ENCODE results near the gene POU3F3.

Gene POU3F3

DNA sequence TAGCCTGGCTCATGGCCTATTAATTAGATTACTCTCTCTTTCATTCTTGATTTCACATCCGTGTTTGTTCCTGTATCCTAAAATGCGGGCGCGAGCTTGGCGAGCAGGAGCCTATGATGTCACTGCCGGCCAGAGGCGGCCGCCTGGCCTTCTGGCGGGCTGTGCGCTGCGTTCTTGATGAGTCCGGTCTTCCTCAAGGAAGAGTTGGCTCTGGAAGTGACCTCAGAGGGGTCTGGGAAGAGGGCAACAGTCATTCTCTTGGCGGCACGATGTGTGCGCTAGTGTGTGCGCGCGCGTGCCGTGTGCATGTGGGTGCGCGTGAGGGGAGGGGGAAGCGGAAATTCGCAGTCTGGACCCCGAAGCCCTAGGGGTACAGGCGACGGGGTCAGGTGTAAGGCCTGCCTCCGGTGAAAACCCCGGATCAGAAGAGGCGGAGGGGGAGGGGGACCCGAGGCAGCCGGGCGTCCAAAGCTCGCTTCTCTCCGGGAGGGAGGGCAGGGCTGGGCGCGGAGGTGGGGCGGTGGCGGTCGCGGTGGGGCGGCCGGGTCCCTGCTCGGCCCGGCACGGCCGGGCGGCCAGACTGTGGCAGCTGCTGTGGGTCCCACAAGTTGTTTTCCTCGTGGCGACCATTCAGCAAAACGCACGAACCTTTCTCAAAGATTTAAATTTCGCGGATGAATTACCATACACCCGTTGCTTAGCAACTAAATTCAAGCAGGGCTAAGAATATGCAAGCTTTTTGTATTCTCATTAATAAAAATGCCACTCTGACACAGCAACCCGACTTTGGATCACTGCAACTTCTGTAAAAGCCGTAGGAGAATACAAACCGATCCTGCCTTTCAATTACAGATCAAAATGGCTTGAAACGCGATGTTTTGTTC, 8.4 kb downstream of the POU3F3 start:
- no peak for DNase-seq

DNA sequence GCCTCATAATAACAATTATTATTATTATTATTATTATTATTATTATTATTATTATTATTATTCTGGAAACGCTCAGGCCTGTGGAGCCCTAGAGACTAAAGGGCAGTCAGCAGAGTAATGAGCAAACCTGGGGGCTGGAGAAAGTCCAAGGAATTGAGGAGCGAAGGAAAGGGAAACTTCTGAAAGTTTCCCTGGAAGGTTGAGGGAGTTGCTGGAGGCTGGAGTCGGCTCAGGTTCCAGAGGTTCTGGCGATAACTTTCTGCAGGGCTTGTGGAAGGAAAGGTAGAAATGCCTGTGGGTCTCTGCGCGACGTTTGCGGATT, 9.2 kb downstream of the POU3F3 start:
- DNase-seq = no peak

DNA sequence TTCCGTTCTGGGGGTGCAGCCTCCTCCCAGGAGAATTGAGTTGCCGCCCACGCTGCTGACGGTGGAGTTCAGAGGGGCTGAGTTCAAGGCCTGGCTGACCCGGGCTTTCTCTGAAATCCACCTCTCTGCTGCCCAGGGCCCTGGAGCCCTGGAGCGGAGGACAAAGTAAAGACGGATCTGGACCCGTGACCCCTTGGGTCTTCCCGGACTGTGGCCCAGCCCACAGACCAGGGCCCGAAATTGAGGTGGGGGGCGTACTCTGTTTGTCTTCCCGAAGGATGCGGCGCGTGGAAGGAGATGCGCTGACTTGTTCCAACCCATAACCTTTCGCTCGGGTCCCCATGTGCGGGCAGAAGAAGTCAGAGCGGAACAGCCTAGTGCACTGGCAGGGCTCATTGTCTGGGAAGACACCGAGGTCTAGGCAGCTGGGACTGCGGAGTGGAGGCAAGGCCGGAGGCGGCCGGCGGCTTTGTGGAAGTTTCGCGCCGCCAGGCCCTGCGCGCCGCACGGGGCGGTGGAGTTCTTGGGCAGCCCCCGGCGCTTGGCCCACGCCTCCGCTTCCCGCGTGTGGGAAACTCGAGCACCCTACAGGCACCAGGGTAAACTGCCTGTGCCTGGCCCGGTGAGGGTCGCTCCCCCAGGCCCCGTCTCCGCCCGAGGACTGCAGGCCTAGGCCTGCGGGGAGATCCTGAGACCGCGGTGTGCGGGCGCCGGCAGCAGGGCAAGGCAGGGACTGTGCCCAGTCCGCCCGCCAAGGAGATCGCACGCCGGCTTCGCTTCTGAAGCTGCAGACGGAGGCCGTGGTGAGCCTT, 9.8 kb downstream of the POU3F3 start:
- DNase-seq = no peak

DNA sequence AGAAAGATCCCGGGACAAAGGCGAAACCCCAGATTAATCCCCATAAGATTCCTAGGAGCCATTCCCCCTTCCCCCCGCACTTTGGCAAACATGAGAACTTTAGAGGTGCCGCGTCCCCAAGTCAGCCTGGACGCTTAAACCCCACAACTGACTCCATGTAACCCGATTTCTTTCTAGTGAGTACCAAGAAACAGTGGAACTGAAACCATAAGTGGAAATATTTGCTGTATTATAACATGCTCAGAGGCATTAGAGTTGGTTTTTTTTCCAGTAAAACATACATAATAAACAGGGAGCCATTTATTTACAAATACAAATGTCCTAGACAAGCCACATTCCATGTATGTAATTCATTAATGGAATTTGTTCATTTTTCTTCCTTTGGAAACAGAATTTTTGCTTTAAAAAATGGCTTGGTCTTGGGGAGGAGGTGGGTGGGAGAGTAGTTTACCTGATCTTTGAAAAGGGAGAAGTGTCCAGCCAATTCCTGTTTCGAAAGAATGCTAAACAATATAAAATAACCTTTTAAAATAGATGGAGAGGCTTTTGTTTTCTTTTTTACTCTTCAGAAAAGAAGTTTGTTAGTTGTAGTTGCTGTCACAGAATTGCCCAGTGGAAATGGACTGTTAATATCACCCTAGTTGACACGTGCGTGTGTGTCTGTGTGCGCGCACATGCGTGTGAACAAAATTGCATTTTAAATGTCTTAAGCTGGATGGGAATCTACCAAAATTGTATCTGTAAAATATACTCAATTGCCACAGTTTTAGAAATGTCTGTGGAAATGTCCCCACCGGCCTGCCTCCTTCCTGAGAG, 10.6 kb downstream of the POU3F3 start:
- no peak for DNase-seq

DNA sequence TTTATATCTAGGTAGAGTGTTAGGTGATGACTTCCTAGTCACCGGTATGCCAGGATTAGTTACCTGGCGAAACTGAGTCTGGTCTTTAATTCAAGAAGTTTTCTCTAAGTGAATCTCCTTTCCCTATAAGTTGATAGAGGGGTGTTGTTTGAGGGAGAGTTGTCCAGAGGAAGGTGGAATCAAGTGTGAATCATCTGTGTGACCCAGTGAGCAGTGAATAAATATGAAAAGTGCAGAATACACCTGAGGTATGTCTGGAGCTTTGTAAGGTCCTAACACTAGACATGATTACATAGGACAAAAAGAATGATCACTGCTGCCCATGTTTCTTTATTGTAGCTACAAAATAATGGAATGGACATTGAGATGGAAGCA, 11.2 kb downstream of the POU3F3 start:
- DNase-seq = no peak

DNA sequence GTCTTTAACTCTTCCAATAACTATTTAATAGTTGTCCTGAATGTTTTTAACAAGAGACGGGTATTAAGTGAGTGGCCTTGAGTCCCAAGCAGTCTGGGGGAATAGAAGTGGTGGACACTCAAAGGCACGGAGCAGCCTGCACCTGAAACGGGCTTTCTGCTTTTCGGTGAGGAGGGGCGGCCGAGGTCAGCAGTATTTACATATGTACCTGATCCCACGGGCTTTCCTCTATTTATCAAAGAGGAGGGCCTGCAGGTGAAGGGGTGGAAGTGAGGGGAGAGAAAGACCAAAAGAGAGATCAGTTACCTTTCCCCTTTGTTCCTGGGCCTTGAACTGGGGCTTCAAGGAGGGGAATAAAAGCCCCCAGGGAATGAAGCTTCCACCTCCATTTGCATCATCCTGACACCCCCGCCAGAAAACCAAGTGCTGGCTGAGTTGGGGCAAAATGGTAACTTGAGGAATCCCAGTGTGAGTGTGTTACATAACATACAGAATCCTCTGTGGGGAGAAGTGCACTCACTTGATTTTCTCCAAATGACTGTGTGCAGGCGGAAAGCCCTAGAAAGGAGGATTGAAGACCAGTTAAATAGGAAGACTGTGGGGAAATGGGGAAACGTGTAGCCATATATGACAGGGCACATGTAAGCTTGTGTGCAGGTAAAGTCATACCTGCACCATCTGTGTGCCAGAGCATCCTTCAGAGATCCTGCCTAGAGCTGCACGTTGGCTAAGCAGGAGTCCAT, 12.4 kb downstream of the POU3F3 start:
- DNase-seq = no peak

DNA sequence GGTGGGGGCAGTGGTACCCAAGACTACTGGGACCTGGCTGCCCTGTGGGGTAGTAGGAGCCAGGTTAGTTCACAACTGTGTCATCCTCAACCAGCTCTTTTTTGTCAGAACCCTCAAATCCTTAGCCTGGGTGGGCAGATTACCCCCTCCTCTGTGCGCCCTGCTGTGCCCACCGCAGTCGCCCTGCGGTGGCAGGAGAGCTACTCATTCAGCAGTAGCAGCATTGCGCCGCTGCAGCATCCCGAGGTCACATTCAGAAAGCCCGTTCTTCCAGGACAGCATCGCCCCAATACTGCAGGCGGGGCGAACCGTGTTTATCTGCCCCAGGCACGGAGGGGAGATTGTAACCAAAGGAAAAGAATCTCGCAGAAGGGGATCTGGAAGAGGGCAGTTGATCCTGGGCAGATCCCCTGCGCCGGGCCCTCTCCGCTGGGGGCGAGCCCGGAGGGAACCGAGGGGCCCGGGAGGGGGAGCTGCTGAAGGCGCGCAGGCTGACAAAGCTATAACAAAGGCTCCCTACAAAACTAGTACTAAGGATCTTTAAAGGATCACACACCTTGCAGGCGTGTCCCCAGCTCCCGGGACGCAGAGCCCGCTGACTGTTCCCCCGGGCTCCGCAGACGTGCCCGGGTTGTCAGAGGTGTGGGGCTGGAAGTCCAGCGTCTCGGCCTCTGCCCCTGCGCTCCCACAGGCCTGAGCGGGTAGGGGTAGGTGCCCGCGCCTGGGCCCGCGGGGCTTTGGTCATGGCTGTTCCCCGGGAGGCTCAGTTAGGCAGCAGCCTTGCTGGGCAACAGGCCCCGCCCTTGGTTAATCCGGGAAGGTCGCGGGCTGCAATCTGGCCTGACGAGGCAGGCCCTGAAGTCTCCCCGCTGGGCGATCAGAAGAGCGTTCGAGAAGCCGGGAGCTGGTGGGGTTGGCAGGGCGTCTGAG, 13.2 kb downstream of the POU3F3 start:
- no peak for DNase-seq

DNA sequence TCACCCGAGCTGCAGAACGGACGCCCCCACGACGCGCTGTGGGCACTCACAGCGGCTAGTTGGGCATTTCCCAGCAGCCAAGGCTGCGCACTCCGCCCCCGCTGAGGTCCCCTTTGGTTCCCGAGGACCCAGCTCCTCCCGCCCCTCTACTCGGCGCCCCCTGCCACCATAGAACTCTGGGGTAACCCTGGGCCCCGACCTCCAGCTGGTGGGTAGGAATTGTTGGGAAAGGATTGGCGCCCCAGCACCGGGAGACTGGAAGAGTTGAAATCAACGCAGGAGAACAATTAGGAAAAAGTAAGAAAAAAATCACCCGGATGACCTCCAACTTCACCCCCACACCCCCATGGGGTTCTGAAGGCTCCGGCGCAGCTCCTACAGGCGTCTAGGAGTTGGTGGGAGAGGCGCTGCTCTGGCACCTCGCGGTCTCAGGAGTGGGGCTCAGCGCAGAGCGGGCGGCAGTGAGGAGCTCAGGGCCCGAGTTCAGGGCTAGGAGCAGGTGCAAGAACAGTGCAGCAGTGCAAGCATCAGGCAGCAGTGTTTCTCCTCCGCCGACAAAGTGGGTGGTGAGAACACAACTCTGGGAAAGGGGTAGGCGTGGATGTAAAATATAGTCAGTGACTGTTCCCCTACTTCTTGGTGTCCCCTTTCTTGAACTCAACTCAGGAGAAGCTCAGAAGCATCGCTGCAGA, 14.0 kb downstream of the POU3F3 start:
- DNase-seq = no peak

DNA sequence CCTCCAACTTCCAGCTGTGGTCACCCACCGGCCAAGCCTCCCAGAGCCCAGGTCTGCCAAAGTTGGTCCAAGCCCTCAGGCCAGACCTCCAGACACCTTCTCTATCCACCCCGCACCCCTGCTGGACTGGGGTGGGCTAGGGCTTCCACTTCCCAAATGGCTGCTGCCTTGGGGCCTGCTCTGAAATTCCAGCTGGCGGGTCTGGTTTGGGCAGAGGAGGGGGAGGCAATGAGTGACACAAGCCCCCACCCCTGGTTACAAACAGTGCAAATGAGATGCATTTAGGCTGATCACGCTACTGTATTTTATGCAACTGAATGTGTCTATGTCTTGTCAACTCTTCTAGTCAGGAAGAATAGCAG, 14.6 kb downstream of the POU3F3 start:
- no peak for DNase-seq

DNA sequence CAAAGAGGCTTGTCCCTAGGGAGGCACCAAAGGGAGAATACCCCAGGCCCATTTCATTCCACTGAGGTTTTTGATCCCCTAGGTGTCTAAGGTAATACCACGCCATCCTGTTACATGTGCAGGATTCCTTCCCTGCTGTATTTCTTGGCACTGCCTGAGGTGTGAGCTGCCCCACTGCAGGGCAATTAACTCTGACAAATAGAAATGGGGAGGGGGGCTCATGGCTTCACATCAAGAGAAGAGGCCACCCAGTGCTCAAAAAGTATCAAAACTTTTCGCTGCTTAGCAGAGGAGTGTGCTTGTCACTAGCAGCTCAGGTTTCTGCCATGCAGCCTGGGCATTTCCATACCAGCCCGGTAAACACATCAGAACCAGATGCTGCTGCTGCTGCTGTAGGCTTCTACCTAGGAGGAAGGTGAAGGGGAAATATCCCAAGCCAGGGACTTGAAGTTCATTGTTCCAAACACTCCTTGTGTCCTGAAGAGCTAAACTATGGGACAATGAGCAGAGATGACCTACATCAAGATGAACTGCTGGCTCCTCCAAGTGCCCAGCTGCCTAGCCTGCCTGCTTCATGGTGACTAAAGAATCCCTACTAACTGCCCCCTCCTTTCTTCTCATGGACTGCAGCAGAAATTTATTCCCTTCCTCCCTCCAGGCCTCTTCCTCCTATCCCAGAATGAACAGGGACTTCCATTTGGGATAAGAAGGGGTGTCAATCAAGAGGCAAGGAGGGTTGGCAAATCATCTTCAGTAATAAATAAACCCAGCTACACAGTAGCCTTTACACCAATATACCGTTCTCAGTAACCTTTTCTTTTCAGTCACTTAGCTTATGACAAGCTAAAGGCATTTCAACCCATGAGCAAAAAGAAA, 16.4 kb downstream of the POU3F3 start:
- no peak for DNase-seq

DNA sequence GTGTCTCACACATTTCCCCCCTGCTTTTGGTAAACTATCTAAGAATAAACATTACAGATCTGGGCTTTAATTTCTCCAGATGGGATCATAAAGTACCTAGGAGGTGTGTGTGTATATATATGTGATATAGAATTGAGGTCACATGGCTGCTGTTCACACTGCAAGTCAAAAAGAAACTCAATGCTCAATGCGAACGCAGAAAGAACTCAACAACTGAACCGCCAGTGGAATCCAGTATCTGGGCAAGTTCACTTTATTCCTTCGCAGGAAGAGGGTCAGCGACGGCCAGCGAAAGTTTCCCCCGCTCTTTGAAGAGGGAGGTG, 17.7 kb downstream of the POU3F3 start:
- no peak for DNase-seq

DNA sequence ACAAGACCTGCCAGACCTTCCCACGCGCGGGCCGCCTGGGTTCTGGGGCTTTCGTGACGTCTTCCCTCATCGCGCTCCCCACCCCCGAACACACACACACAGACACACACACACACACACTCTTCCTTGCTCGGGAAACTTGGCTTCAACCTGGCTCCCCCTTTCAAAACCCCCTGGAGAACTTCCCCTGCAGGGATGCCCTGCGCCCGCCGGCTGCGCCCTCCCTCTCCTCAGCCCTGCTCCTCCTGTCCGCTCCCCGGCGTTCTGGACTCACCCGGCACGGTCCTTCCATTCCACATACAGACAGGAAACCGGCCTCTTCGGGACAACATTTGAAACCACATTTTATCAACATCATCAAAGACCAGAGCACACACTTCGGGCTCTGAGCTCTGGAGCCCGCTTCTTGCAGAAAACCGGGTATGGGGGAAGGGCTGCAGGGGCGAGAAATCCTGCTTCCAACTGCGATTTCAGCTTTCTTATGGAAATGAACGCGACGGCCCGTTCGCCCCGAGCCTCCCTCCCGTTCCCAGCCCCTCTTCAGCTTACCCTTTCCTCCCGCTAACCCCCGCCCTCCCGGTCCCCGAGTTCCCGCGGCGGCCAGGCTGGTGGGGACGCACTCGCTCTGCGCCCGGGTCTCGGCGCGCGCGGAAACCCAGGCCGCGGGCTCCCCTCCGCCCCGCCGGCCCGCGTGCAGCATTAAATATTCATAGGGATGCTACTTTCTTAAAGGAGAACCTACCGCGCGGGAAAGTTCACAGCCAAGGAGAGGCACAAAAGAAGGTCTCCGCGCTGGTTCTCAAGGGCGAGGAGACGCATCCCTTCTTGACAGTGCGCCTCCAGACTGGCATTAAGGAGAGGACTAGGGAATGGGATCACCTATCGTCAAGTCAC, 18.3 kb downstream of the POU3F3 start:
- DNase-seq = no peak

DNA sequence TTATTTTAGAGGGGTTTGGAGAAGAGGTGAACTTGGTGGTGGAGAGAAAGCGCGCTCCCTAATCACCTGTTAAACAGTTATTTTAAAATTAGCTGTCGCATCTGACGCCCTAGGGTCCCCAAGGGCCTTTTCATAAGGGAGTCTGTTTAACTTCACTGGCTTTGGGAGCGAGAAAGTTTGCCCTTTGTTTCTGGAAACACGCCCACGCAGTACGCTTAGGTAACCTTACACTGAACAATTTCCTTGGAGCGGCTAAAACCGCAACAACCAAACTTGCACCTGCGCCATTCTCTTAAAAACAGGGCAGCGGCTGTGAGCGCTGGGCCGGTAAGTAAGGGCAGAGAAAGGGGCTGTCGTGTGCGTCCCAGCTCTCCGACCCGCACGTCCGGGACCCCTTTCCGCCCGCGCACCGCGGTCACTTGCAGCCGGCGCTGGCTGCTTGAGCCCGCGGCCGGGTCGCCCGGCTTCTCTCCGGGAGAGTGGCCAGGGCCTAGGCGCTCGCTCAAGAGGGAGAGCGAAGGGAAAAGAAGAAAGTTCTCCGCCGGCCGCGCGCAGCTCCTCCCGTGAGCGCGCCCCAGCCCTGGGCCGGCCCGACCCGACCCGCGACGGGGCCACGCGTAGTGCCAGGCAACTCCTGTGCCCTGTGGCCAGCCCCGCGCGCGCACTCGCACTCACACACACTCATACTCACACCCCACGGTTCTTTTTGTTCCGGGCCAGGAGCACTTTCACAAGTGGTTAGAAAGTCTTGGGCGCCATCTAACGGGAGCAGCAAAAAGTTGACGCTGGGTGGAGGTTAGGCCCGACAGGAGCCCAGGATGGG, 19.2 kb downstream of the POU3F3 start:
- DNase-seq = no peak

DNA sequence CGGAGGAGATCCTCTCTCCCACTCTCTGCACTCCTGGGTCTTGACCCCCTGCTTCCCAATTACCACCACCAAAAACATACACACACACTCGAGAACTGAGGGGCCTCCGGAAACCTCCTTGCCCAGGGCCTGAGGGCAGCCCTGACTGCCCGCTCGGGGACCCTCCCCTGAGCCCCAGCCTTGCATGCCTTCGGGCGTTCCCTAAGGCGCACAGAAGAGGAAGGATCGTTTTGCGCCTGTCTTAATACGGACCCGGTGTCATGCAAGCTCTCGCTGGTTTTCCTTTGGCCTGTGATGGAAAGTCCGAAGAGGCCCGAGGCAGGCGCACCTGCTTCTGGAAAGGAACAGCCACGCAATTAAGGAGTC, 19.8 kb downstream of the POU3F3 start:
- no peak for DNase-seq

DNA sequence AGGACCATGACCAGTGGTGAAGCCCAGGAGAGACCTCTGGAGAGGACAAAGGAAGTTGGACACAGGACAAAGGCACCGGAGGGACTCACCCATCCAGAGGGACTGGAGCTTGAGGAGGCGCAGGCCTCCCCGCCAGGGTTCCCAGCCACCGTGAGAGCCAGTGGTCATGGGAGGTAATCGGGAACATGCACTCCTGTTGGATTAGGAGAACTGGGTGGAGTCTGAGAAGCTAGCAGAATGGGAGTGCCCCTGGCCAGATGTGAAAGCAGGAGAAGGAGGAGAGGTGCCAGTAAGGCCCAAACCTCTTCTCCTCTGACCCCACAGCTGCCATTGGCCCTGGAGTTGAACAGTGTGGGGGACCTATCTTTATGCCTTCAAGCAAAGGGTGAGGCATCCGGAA, 20.3 kb downstream of the POU3F3 start:
- no peak for DNase-seq

DNA sequence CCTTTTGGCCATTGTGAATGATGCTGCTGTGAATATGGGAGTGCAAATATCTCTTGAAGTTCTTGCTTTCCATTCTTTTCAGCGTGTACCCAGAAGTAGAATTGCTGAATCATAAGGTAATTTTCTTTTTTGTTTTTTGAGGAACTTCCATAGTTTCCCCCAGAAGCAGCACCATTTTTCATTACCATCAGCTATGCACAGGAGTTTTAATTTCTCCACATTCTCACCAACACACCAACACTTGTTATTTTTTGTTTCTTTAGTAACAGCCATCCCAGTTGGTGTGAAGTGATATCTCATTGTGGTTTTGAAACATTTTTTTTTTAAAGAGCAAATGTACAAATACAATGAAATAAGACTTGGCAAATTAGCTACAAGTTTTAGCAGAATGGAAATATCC, 21.3 kb downstream of the POU3F3 start:
- no peak for DNase-seq

DNA sequence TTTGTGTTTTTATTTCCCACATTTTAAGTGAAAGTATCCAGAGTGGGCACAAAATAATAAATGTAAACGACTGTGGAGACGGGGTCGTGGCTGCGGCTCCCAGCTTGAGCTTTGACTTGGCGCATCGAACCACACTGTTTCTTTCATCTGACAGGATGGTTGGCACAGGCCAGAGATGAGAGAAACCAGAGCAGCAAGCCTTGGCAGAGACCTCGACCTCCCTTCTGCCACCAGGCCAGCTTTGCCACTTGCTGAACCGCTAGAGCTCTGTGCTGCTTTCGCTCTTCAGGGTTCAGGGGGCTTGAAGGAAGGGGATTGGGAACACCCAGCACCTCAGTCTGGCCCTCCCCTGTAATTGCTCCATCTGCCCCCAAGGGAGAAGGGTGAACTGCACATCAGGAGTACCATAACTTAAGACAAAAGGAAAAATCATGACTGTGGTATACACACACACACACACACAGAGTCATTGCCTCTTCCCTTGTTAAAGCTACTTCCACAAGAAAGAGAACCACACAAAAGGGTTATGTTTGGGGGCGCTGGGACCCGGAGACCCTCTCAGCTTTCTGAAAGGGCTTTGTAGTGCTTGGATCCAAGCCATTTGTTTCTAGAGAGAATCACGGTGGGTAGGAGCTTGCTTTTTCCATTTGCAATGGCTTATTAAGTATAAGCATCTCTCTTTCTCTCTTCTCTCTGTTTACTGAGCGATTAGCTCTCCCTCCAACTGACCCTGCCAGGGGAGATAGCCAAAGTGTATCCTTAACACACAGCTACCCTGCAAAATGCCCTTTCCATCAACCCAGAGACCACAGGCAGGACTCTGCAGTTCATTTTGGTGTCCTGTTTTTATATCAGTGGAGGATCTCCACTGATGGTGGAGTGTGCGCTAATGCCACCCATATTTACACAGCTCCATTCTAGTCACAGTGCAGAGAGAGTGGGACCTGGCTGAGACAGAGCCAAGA, 23.0 kb downstream of the POU3F3 start:
- DNase-seq = no peak

Measured in CD4-positive, alpha-beta T cell treated with Interleukin-4 for 4 hours (primary cell).